HFFc6 (cell line): ENCODE results near the gene ZBTB45. TPM values are rescaled to one million over a fixed set of nuclear protein-coding genes. Genes with fewer than 3 reads are reported as not detected.

Experiments
- DNase-seq: peaks from one replicate; pipeline ENCODE4 v3.0.0-alpha.2; 2018
- H3K27ac Mint-ChIP-seq: 2 replicates; pipeline ENCODE4 v1.8.0; 2020; ENCODE audit warnings: mild to moderate bottlenecking, mixed read lengths
- H3K27me3 Mint-ChIP-seq: 2 replicates; pipeline ENCODE4 v1.8.0; 2021; ENCODE audit warnings: mild to moderate bottlenecking, moderate library complexity, mixed read lengths; ENCODE audit not compliant: insufficient read depth
- H3K36me3 Mint-ChIP-seq: 2 replicates; pipeline ENCODE4 v1.8.0; 2021; ENCODE audit warnings: low read depth, mixed read lengths
- H3K4me1 Mint-ChIP-seq: 2 replicates; pipeline ENCODE4 v1.8.0; 2020; ENCODE audit warnings: low read depth, mixed read lengths
- H3K4me3 Mint-ChIP-seq: 2 replicates; pipeline ENCODE4 v1.8.0; 2020; ENCODE audit warnings: mild to moderate bottlenecking, moderate library complexity, mixed read lengths
- H3K9me3 Mint-ChIP-seq: 2 replicates; pipeline ENCODE4 v1.8.0; 2020; ENCODE audit warnings: mild to moderate bottlenecking, mixed read lengths
- CTCF ChIP-seq: fragments of 200-600 bp; sonication (generic); IDR thresholded peaks from 2 replicates; pipeline ENCODE4 v1.5.0; 2021; ENCODE audit warnings: antibody characterized with exemption, mild to moderate bottlenecking
- total RNA-seq, 6 experiments: library from RNA; stranded (reverse); fragmentation: NEBNext Ultra II Directional; extraction: Animal tissue kit (Norgen Biotek cat#: 25700); gene quantifications; 2 replicates in 1 of 6; 3 replicates in 5 of 6; pipeline ENCODE4 v1.2.3, GENCODE V29; 2021

Gene ZBTB45
- total RNA-seq, 6 experiments from 2014 or later, result 15.0 to 17.4 (median 16.7) TPM

- H3K27me3 Mint-ChIP-seq, result peaks cover 3% of the 10 kb centered on the region; the same call in 1 of the 2 replicates
- H3K4me1 Mint-ChIP-seq, result peaks cover 28% of the 10 kb centered on the region
- no peaks in the 10 kb centered on the region for H3K9me3 Mint-ChIP-seq
- TF ChIP-seq CTCF, result no peak
- peak; percentile 97 for DNase-seq
- no peaks in the 10 kb centered on the region; the same call in none of the 2 replicates for H3K36me3 Mint-ChIP-seq
- H3K4me3 Mint-ChIP-seq, result peak within 1 kb of the TSS; percentile 93
- H3K27ac Mint-ChIP-seq, result peak within 1 kb of the TSS; percentile 96
These were observed 43.7 kb downstream of the ZBTB45 start, which contains the start of gene ZNF446 for GRCh38 chr19:58475714-58476497. ZNF446 (plus strand) TSS chr19:58476352; CDS start chr19:58477219, 867 bp downstream.

GRCh38 chr19:58474997-58475713 is 44.5 kb downstream of the ZBTB45 start:
- no peak for TF ChIP-seq CTCF
- Mint-ChIP-seq H3K9me3 (no peaks in the 10 kb centered on the region), H3K4me3 (peak overlapping the region; percentile 93), H3K27me3 (peaks cover 3% of the 10 kb centered on the region; the same call in 1 of the 2 replicates), H3K27ac (peak overlapping the region; percentile 96), H3K4me1 (peaks cover 28% of the 10 kb centered on the region), H3K36me3 (no peaks in the 10 kb centered on the region; the same call in none of the 2 replicates)
- no peak for DNase-seq

- Mint-ChIP-seq H3K27ac (peak overlapping the region; percentile 96), H3K27me3 (peaks cover 3% of the 10 kb centered on the region; the same call in 1 of the 2 replicates), H3K9me3 (no peaks in the 10 kb centered on the region), H3K4me3 (peak overlapping the region; percentile 93), H3K4me1 (peaks cover 28% of the 10 kb centered on the region), H3K36me3 (no peaks in the 10 kb centered on the region; the same call in none of the 2 replicates)
- TF ChIP-seq CTCF, result no peak
- DNase-seq, result peak; percentile 71
These were observed 45.2 kb downstream of the ZBTB45 start for GRCh38 chr19:58474291-58474996.

- Mint-ChIP-seq H3K4me3 (no peak overlapping the region; the same call in 1 of the 2 replicates), H3K36me3 (no peaks in the 10 kb centered on the region; the same call in none of the 2 replicates)
These were observed 45.8 kb downstream of the ZBTB45 start for GRCh38 chr19:58473775-58474174.

More at GRCh38 chr19:58473775-58474174, 45.8 kb downstream of the ZBTB45 start:
- no peak for DNase-seq
- peak overlapping the region; percentile 96 for H3K27ac Mint-ChIP-seq
- peaks cover 29% of the 10 kb centered on the region for H3K4me1 Mint-ChIP-seq
- H3K27me3 Mint-ChIP-seq, result peaks cover 3% of the 10 kb centered on the region; the same call in 1 of the 2 replicates
- TF ChIP-seq CTCF, result no peak
- no peaks in the 10 kb centered on the region for H3K9me3 Mint-ChIP-seq
